SK-N-SH treated with all-trans-retinoic acid at 6 μM for 48 hours (cell line): Measurements from ENCODE around the gene ELF1.

Experiments used
- ARNTL ChIP-seq: fragments of 450-650 bp; formaldehyde crosslinking; IDR thresholded peaks from 2 replicates; pipeline ENCODE4 v1.5.0; 2020; ENCODE audit warnings: low read depth, mild to moderate bottlenecking, moderate library complexity, borderline replicate concordance
- BACH2 ChIP-seq: fragments of 250-450 bp; sonication (Bioruptor Pico); IDR thresholded peaks from 2 replicates; pipeline ENCODE4 v1.9.0; 2021; ENCODE audit warnings: mild to moderate bottlenecking, borderline replicate concordance
- CSRNP3 ChIP-seq: fragments of 250-450 bp; sonication (Bioruptor Pico); IDR thresholded peaks from 2 replicates; pipeline ENCODE4 v1.5.1; 2021; ENCODE audit warnings: mild to moderate bottlenecking, moderate library complexity
- PATZ1 ChIP-seq: fragments of 250-450 bp; sonication (Bioruptor Pico); IDR thresholded peaks from 2 replicates; pipeline ENCODE4 v1.8.0; 2020; ENCODE audit warnings: mild to moderate bottlenecking, moderate library complexity, borderline replicate concordance
- PPARA ChIP-seq: fragments of 250-450 bp; sonication (Bioruptor Pico); IDR thresholded peaks from 2 replicates; pipeline ENCODE4 v1.5.0; 2020; ENCODE audit warnings: mild to moderate bottlenecking, borderline replicate concordance
- RARB ChIP-seq: fragments of 250-450 bp; sonication (Bioruptor Pico); IDR thresholded peaks from 2 replicates; pipeline ENCODE4 v1.8.0; 2021; ENCODE audit warnings: mild to moderate bottlenecking, moderate library complexity
- TCF4 ChIP-seq: fragments of 250-450 bp; sonication (Bioruptor Pico); IDR thresholded peaks from 2 replicates; pipeline ENCODE4 v1.8.0; 2021; ENCODE audit warnings: mild to moderate bottlenecking, moderate library complexity, borderline replicate concordance
- TSHZ2 ChIP-seq: fragments of 250-450 bp; sonication (Bioruptor Pico); IDR thresholded peaks from 2 replicates; pipeline ENCODE4 v1.5.0; 2020; ENCODE audit warnings: mild to moderate bottlenecking, moderate library complexity
- ZFP3 ChIP-seq: fragments of 250-450 bp; sonication (Bioruptor Pico); IDR thresholded peaks from 2 replicates; pipeline ENCODE4 v1.5.0; 2020; ENCODE audit warnings: mild to moderate bottlenecking, moderate library complexity
- ZFP30 ChIP-seq: fragments of 450-650 bp; formaldehyde crosslinking; IDR thresholded peaks from 2 replicates; pipeline ENCODE4 v1.5.0; 2022; ENCODE audit warnings: mild to moderate bottlenecking, moderate library complexity
- ZNF70 ChIP-seq: fragments of 450-650 bp; formaldehyde crosslinking; IDR thresholded peaks from 2 replicates; pipeline ENCODE4 v1.5.0; 2020; ENCODE audit warnings: mild to moderate bottlenecking, moderate library complexity
- ZNF8 ChIP-seq: fragments of 450-650 bp; formaldehyde crosslinking; IDR thresholded peaks from 2 replicates; pipeline ENCODE4 v1.5.0; 2020; ENCODE audit warnings: mild to moderate bottlenecking, moderate library complexity
- TF ChIP-seq, protein P1 (sequence below): fragments of 250-450 bp; sonication (Bioruptor Pico); IDR thresholded peaks from 2 replicates; pipeline ENCODE4 v1.5.1; 2020; ENCODE audit warnings: low read depth, mild to moderate bottlenecking, moderate library complexity

- TF ChIP-seq PATZ1 (CRISPR knock-in tag) (no peak), ZFP3 (CRISPR knock-in tag) (no peak), RARB (CRISPR knock-in tag) (no peak), ZFP30 (peak; percentile 22; the same call in 1 of the 2 replicates), PPARA (no peak), TSHZ2 (CRISPR knock-in tag) (peak; percentile 91; the same call in 1 of the 2 replicates), TCF4 (peak; percentile 98), ZNF8 (CRISPR knock-in tag) (peak; percentile 59; the same call in 1 of the 2 replicates), ZNF70 (CRISPR knock-in tag) (0 out of 2 replicates have a peak, but pooled peaks have one; percentile 36), BACH2 (CRISPR knock-in tag) (no peak), CSRNP3 (peak; percentile 87; the same call in 1 of the 2 replicates), ARNTL (CRISPR knock-in tag) (no peak)
- TF ChIP-seq, protein P1, sequence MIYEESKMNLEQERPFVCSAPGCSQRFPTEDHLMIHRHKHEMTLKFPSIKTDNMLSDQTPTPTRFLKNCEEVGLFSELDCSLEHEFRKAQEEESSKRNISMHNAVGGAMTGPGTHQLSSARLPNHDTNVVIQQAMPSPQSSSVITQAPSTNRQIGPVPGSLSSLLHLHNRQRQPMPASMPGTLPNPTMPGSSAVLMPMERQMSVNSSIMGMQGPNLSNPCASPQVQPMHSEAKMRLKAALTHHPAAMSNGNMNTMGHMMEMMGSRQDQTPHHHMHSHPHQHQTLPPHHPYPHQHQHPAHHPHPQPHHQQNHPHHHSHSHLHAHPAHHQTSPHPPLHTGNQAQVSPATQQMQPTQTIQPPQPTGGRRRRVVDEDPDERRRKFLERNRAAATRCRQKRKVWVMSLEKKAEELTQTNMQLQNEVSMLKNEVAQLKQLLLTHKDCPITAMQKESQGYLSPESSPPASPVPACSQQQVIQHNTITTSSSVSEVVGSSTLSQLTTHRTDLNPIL (CRISPR knock-in tag): 0 out of 2 replicates have a peak, but pooled peaks have one; percentile 17
Measured at GRCh38 chr13:40911341-40911740, 107.8 kb downstream of the ELF1 start.
